Mucosa of descending colon (tissue), 3 donors: ENCODE results near the gene ITFG1. TPM values are rescaled to one million over a fixed set of nuclear protein-coding genes. Genes with fewer than 3 reads are reported as not detected.
"Not testable (repeated sequence)": the region's sequence is repeated elsewhere in the genome, so short reads cannot be mapped to it uniquely, and the experiment has no call there.

ENCODE experiments used
- ATAC-seq: fragments of 200-7000 bp; cut with Tn5 transposase; one replicate; pipeline ENCODE4 v1.9.1; 2020; ENCODE audit warnings: mild to moderate bottlenecking, moderate library complexity
- DNase-seq, 3 donors: peaks; one replicate each; pipeline ENCODE4 v3.0.0-alpha.2; 2020
- H3K36me3 ChIP-seq: fragments of 200-600 bp; one replicate; pipeline ENCODE4 v1.8.0; 2021; ENCODE audit warnings: low read depth, mild to moderate bottlenecking
- H3K4me1 ChIP-seq: fragments of 200-600 bp; one replicate; pipeline ENCODE4 v1.8.0; 2021; ENCODE audit warnings: low read depth, mild to moderate bottlenecking
- H3K4me3 ChIP-seq: fragments of 200-600 bp; one replicate; pipeline ENCODE4 v1.8.0; 2021; ENCODE audit warnings: mild to moderate bottlenecking
- H3K9me3 ChIP-seq: fragments of 200-600 bp; one replicate; pipeline ENCODE4 v1.8.0; 2021; ENCODE audit warnings: mild to moderate bottlenecking
- intact Hi-C, 2 donors: fragments of 100-400 bp; cut with DNase I in 1 of 2; cut with micrococcal nuclease in 1 of 2; formaldehyde crosslinking; loops; one replicate each; pipeline versions ENCODE4 v1.11.0 to v1.11.1; 2022; cut with DNase I, micrococcal nuclease
- total RNA-seq, 3 donors: library from RNA; stranded (reverse); fragmentation: NEBNext Ultra II Directional in 2 of 3; extraction: Animal tissue kit (Norgen Biotek cat#: 25700) in 2 of 3; gene quantifications; one replicate each; pipeline versions ENCODE4 v1.2.1 to v1.2.4, GENCODE V29; 2021 to 2023
- TF ChIP-seq, protein P1 (sequence below): fragments of 200-600 bp; IDR thresholded peaks from one replicate; pipeline ENCODE4 v1.8.0; 2022; ENCODE audit warnings: antibody characterized with exemption, mild to moderate bottlenecking
- donor health status: DM: no; HTN: no; CAD: no; lungs with moderate emphysema.
- donor health status: DM: no; HTN: no; CAD: no.
- donor health status: DM: no; HTN: yes; CAD: no.

Gene ITFG1
- total RNA-seq, 3 donors from 2014 or later: 53.7 to 82.7 (median 73.9) TPM

DNA sequence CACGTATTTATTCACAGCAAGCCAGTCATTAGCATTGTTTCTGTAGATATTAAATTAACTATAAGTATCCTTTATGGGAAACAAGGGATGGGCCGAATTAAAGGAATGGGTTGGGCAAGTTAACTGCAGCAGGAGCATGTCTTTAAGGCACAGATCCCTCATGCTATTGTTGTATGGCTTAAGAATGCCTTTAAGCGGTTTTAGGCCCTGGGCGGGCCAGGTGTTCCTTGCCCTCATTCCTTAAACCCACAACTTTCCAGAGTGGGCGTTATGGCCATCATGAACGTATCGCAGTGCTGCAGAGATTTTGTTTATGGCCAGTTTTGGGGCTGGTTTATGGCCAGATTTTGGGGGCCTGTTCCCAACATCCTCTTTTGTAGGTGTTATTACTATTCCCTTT is 9.3 kb upstream of the ITFG1 start:
- Histone ChIP-seq H3K9me3 (no peaks in the 10 kb centered on the region), H3K4me1 (peaks cover 5% of the 10 kb centered on the region), H3K36me3 (no peaks in the 10 kb centered on the region), H3K4me3 (no peak overlapping the region)
- intact Hi-C loops: no loop called here
- ATAC-seq: no peak
- peak in 1 of 3 donors; percentile 9 for DNase-seq
- TF ChIP-seq, protein P1, sequence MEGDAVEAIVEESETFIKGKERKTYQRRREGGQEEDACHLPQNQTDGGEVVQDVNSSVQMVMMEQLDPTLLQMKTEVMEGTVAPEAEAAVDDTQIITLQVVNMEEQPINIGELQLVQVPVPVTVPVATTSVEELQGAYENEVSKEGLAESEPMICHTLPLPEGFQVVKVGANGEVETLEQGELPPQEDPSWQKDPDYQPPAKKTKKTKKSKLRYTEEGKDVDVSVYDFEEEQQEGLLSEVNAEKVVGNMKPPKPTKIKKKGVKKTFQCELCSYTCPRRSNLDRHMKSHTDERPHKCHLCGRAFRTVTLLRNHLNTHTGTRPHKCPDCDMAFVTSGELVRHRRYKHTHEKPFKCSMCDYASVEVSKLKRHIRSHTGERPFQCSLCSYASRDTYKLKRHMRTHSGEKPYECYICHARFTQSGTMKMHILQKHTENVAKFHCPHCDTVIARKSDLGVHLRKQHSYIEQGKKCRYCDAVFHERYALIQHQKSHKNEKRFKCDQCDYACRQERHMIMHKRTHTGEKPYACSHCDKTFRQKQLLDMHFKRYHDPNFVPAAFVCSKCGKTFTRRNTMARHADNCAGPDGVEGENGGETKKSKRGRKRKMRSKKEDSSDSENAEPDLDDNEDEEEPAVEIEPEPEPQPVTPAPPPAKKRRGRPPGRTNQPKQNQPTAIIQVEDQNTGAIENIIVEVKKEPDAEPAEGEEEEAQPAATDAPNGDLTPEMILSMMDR: no peak

GRCh38 chr16:47469227-47469626 is 8.4 kb upstream of the ITFG1 start:
- DNase-seq: no peak
- no peaks in the 10 kb centered on the region for H3K36me3 ChIP-seq
- H3K4me3 ChIP-seq: no peak overlapping the region
- no peaks in the 10 kb centered on the region for H3K9me3 ChIP-seq
- TF ChIP-seq, protein P1: no peak
- no peak for ATAC-seq
- intact Hi-C loops: no loop called here
- H3K4me1 ChIP-seq: peaks cover 5% of the 10 kb centered on the region

DNA sequence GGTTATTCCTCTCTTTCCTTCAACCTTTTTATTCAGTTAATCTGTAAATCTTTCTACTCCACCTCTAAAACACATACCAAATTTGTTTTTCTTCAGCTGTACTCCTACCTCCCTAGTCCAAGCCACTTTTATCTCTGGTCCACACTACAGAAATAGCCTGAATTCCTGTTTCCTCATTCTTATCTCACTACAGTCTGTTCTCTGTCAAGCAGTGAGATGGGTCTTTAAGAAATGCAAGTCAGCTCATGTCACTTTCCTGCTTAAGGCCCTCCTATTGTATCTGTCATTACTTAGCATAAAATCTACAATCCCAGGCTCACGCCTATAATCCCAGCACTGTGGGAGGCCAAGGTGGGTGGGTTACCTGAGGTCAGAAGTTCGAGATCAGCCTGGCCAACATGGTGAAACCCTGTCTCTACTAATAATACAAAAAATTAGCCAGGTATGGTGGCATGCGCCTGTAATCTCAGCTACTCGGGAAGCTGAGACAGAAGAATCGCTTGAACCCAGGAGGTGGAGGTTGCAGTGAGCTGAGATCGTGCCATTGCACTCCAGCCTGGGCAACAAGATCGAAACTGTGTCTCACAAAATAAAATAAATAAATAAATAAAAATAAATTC is 7.3 kb upstream of the ITFG1 start:
- intact Hi-C loops, ATAC-seq, H3K36me3 ChIP-seq, DNase-seq, H3K4me3 ChIP-seq, H3K9me3 ChIP-seq, H3K4me1 ChIP-seq: not testable (repeated sequence)

DNA sequence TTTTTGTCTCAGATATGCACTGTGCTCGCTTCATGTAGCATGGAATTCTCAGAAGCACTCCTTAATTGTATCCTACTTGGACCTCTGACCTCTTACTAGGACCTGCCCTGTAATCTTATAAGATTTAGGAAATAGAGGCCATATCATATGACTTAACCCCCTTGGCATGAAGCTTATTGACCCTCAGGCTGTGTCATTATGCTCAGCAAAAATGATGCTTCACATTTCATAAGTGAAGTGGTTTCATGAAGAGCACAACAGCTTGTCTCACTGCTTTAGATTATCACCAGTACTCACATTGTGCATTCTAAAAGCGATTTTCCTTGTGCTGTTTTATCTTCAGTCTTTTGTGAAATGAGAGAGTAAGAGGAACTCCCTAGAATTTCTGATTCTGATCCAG is 6.6 kb upstream of the ITFG1 start:
- no peaks in the 10 kb centered on the region for H3K9me3 ChIP-seq
- TF ChIP-seq, protein P1: no peak
- no peak overlapping the region for H3K4me3 ChIP-seq
- DNase-seq (no peak), ATAC-seq (no peak)
- peaks cover 7% of the 10 kb centered on the region for H3K4me1 ChIP-seq
- intact Hi-C loops: no loop called here
- no peaks in the 10 kb centered on the region for H3K36me3 ChIP-seq

DNA sequence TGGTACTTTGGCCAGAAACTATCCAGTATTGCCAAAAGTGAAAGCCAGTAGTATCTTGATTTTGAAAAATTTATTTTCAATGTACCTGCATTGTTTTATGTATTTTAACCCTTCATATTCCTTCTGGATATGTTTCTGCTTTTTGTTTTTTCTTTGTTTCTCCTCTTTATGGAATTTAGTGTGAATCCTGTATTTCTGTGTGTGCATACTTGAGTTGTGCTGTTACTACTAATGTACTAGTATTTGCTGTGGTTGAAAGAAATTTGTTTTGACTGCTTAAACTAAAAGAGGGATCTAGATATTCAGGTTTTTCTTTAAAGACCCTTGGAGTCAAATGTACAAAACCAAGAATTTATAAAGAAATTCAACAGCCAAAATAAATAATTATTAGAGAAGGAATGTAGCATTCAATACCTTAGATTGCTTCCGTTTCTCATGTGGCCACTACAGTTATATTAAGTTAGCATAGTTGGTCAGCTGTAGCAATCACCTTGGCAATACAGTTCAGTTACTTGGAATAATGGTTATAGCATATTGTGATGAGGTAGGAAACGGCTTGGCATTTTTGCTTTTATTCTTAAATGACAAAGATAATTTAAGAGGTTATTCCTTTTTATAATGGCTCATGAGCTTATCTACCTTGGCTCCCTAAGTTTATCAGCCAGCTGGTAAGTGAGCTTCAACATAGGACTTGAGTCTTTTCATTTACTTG is 5.2 kb upstream of the ITFG1 start:
- Histone ChIP-seq H3K9me3 (no peaks in the 10 kb centered on the region), H3K36me3 (no peaks in the 10 kb centered on the region), H3K4me3 (no peak overlapping the region), H3K4me1 (peaks cover 10% of the 10 kb centered on the region)
- TF ChIP-seq, protein P1: no peak
- ATAC-seq (no peak), DNase-seq (no peak)
- intact Hi-C loops: no loop called here

DNA sequence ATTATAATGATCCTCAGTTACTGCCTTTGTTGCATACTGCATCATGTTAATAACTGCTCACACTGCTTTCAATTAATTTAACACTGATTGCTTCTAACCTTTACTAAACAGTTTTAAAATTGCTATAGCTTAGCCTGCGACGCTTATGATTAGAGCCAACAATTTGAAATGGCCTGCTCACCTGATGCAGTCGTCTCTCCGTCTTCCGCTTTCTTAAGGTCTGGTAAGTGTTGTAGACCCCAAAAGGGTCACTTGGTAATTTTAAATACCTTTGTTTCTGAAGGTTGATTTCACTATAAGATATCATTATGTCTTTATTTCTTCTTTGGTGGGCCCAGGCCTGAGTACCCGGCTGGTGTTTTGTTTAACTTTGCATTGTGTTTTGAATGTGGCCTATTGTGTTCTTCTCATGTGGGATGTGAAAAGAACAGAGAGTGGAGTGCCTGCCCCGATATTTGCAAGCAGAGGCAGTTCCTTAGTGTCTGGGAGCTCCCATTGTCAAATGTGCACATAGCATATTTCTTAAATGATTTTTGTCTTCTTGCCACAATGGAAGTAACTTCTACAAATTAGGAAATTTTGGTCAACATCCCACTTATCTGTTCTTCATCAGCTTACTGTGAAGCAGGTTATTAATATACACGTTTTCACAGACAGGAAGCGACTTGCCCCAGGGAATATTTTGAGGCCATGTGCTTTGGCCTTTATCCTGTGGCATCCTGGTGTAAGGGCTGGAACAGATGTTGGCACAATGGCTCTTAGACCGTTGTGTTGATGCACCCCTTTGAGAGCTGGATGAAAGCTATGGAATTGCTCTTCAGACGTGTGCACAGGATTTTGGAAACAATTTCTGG is 3.1 kb upstream of the ITFG1 start:
- peaks cover 18% of the 10 kb centered on the region for H3K4me1 ChIP-seq
- ATAC-seq: no peak
- TF ChIP-seq, protein P1: no peak
- no peak for DNase-seq
- H3K9me3 ChIP-seq: no peaks in the 10 kb centered on the region
- H3K36me3 ChIP-seq: no peaks in the 10 kb centered on the region
- H3K4me3 ChIP-seq: no peak overlapping the region
- intact Hi-C loops: no loop called here
